Thoracic aorta (tissue), 2 donors: ENCODE data around the gene C6orf89. TPM values are rescaled to one million over a fixed set of nuclear protein-coding genes. Genes with fewer than 3 reads are reported as not detected.

Experiments used
- ATAC-seq: fragments of 150-250 bp; one replicate; pipeline ENCODE4 v1.8.0; 2017; ENCODE audit warnings: low read depth; ENCODE audit not compliant: insufficient number of reproducible peaks, low FRiP score
- DNase-seq: peaks from one replicate; pipeline ENCODE4 v3.0.0-alpha.2; 2020; ENCODE audit warnings: low spot score
- H3K27ac ChIP-seq, 2 donors: fragments of 200-600 bp; sonication (generic); 1 replicate in 1 of 2; 2 replicates in 1 of 2; pipeline ENCODE4 v1.5.1; 2016; ENCODE audit warnings: mild to moderate bottlenecking in 2 of 2, moderate library complexity in 2 of 2
- H3K27me3 ChIP-seq: fragments of 200-600 bp; sonication (generic); replicated peaks from 2 replicates; pipeline ENCODE4 v1.6.0; 2016; ENCODE audit warnings: mild to moderate bottlenecking; ENCODE audit not compliant: insufficient read depth
- H3K36me3 ChIP-seq: fragments of 200-600 bp; sonication (generic); one replicate; pipeline ENCODE4 v1.5.1; 2016
- H3K4me1 ChIP-seq, 2 donors: fragments of 200-600 bp; sonication (generic); 1 replicate in 1 of 2; 2 replicates in 1 of 2; pipeline versions ENCODE4 v1.5.1 to v1.6.0; 2016; ENCODE audit warnings: low read depth in 2 of 2, mild to moderate bottlenecking in 1 of 2; ENCODE audit not compliant: control insufficient read depth in 1 of 2
- H3K4me3 ChIP-seq: fragments of 200-600 bp; sonication (generic); 2 replicates; pipeline ENCODE4 v1.5.1; 2016; ENCODE audit warnings: mild to moderate bottlenecking
- H3K9me3 ChIP-seq: fragments of 200-600 bp; sonication (generic); 2 replicates; pipeline ENCODE4 v1.5.1; 2016
- CTCF ChIP-seq: fragments of 200-600 bp; sonication (generic); IDR thresholded peaks from one replicate; pipeline ENCODE4 v1.5.1; 2019; ENCODE audit warnings: antibody characterized with exemption
- total RNA-seq, 2 donors: library from RNA; depleted of rRNA; stranded (reverse); fragments of >200 nt; gene quantifications; one replicate each; pipeline versions ENCODE4 v1.1.0 to v1.2.3, GENCODE V29; 2016

The C6orf89 gene
- total RNA-seq, 2 donors from 2014 or later = 53.6 to 60.9 TPM

- no peak for TF ChIP-seq CTCF
- Histone ChIP-seq H3K27me3 (no peaks in the 10 kb centered on the region), H3K4me3 (no peak overlapping the region), H3K9me3 (no peaks in the 10 kb centered on the region), H3K27ac (no peak overlapping the region), H3K36me3 (no peaks in the 10 kb centered on the region), H3K4me1 (no peaks in the 10 kb centered on the region)
- DNase-seq = no peak
- no peak for ATAC-seq
Measured at GRCh38 chr6:36957773-36958271, 72.1 kb downstream of the C6orf89 start.

- no peak for DNase-seq
- Histone ChIP-seq H3K9me3 (no peaks in the 10 kb centered on the region), H3K4me3 (no peak overlapping the region), H3K36me3 (no peaks in the 10 kb centered on the region), H3K4me1 (peaks cover 0 to 5% of the 10 kb centered on the region in 2 donors), H3K27me3 (no peaks in the 10 kb centered on the region), H3K27ac (no peak overlapping the region)
- TF ChIP-seq CTCF = no peak
- no peak for ATAC-seq
Measured at GRCh38 chr6:36958775-36959554, 73.2 kb downstream of the C6orf89 start.

GRCh38 chr6:36959555-36960250 lies 74.0 kb downstream of the C6orf89 start:
- H3K36me3 ChIP-seq = no peaks in the 10 kb centered on the region
- no peak overlapping the region for H3K4me3 ChIP-seq
- no peak overlapping the region for H3K27ac ChIP-seq
- ATAC-seq (no peak), DNase-seq (no peak)
- peaks cover 0 to 12% of the 10 kb centered on the region in 2 donors for H3K4me1 ChIP-seq
- H3K27me3 ChIP-seq = no peaks in the 10 kb centered on the region
- no peaks in the 10 kb centered on the region for H3K9me3 ChIP-seq
- TF ChIP-seq CTCF = no peak

GRCh38 chr6:36961441-36962435 lies 76.0 kb downstream of the C6orf89 start:
- H3K4me3 ChIP-seq = no peak overlapping the region
- no peak for TF ChIP-seq CTCF
- H3K4me1 ChIP-seq = peaks cover 0 to 14% of the 10 kb centered on the region in 2 donors
- DNase-seq = no peak
- H3K36me3 ChIP-seq = no peaks in the 10 kb centered on the region
- no peak for ATAC-seq
- H3K27ac ChIP-seq = no peak overlapping the region
- H3K9me3 ChIP-seq = no peaks in the 10 kb centered on the region
- H3K27me3 ChIP-seq = no peaks in the 10 kb centered on the region
